Dendritic cell treated with granulocyte-macrophage colony-stimulating factor and Interleukin-4, amounts not matched to agents 40 ng/mL and 50 ng/mL, for 4 days (primary cell): ENCODE measurements around the gene ARHGEF5.
"Not testable (repeated sequence)": the region's sequence is repeated elsewhere in the genome, so short reads cannot be mapped to it uniquely, and the experiment has no call there.

ENCODE experiments used
- H3K27ac Mint-ChIP-seq: one replicate; pipeline ENCODE4 v1.8.0; 2022; ENCODE audit warnings: mild to moderate bottlenecking, mixed read lengths
- H3K27me3 Mint-ChIP-seq: one replicate; pipeline ENCODE4 v1.8.0; 2022; ENCODE audit warnings: mild to moderate bottlenecking, mixed read lengths
- H3K36me3 Mint-ChIP-seq: one replicate; pipeline ENCODE4 v1.8.0; 2022; ENCODE audit warnings: low read depth, mixed read lengths
- H3K4me1 Mint-ChIP-seq: one replicate; pipeline ENCODE4 v1.8.0; 2022; ENCODE audit warnings: low read depth, mixed read lengths
- H3K4me3 Mint-ChIP-seq: one replicate; pipeline ENCODE4 v1.8.0; 2022; ENCODE audit warnings: mild to moderate bottlenecking, moderate library complexity, mixed read lengths
- H3K9me3 Mint-ChIP-seq: one replicate; pipeline ENCODE4 v1.8.0; 2022; ENCODE audit warnings: mixed read lengths
- intact Hi-C: fragments of 100-400 bp; cut with micrococcal nuclease; formaldehyde crosslinking; loops from one replicate; pipeline ENCODE4 v1.15.0; 2022

The ARHGEF5 gene

DNA sequence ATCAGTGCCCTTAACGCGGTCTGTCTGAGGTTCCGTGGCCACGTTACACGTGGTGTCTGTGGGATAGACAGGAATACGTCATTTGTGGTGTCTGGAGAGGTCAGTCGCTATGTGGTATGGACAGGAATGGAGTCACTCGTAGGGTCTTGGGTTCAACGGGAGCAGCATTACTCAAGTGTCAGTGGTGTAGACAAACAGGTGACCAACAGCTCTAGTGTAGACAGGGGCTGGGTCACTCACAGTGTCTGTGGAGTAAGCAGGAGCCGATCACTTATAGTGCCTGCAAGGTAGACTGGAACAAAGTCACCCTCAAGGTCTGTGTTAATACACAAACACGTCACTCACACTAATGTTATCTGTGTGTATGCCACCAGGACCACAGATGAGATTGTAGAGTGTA is 1.7 kb downstream of the ARHGEF5 start:
- H3K4me3 Mint-ChIP-seq, intact Hi-C loops, H3K27ac Mint-ChIP-seq: not testable (repeated sequence)

GRCh38 chr7:144362061-144362460 is 6.9 kb downstream of the ARHGEF5 start:
- H3K27ac Mint-ChIP-seq, H3K36me3 Mint-ChIP-seq, H3K4me1 Mint-ChIP-seq, H3K9me3 Mint-ChIP-seq, intact Hi-C loops, H3K27me3 Mint-ChIP-seq, H3K4me3 Mint-ChIP-seq: not testable (repeated sequence)

More for the DNA sequence above, 1.7 kb downstream of the ARHGEF5 start:
- H3K9me3 Mint-ChIP-seq, H3K4me1 Mint-ChIP-seq, H3K27me3 Mint-ChIP-seq, H3K36me3 Mint-ChIP-seq: not testable (repeated sequence)

- intact Hi-C loops, H3K4me3 Mint-ChIP-seq, H3K36me3 Mint-ChIP-seq, H3K27me3 Mint-ChIP-seq, H3K4me1 Mint-ChIP-seq, H3K27ac Mint-ChIP-seq, H3K9me3 Mint-ChIP-seq: not testable (repeated sequence)
Observed at GRCh38 chr7:144365523-144365922, 10.3 kb downstream of the ARHGEF5 start.

DNA sequence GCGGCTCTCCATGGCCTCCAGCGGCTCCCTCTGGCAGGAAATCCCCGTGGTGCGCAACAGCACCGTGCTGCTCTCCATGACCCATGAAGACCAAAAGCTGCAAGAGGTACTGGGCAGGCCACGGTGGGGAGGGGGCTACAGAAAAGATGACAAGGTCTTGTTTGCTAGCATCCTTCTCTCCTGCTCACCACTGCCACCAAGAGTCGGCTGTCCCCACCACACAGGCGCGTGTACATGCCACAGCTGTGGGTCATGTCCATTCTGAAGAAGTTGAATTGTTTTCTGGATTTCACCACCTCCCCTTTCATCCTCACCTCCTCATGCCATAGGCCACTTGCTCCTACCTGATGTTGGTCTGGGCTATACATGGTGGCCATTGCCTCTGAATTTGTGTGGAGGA is 12.0 kb downstream of the ARHGEF5 start:
- H3K4me3 Mint-ChIP-seq, H3K4me1 Mint-ChIP-seq, H3K36me3 Mint-ChIP-seq, H3K9me3 Mint-ChIP-seq, H3K27ac Mint-ChIP-seq, H3K27me3 Mint-ChIP-seq, intact Hi-C loops: not testable (repeated sequence)

DNA sequence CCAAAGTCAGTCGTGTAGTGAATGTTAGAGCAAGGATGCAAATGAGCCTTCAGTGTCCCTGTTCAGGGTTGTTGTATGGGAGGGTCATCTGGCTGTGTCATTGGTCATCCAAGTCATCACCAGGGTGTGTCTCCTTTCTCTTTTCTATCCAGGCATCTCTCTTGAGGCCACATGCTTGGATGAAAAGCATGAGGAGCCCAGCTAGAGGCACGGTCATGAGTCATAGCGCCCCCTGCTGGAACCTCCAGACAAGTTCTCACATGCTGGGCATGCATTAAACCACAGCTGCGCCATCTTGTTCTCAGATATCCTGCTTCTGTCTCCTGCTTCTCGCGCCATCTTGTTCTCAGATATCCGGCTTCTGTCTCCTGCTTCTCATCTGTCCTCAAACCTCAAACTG is 14.0 kb downstream of the ARHGEF5 start:
- H3K4me1 Mint-ChIP-seq, H3K27ac Mint-ChIP-seq, H3K4me3 Mint-ChIP-seq, H3K36me3 Mint-ChIP-seq, intact Hi-C loops, H3K9me3 Mint-ChIP-seq, H3K27me3 Mint-ChIP-seq: not testable (repeated sequence)

DNA sequence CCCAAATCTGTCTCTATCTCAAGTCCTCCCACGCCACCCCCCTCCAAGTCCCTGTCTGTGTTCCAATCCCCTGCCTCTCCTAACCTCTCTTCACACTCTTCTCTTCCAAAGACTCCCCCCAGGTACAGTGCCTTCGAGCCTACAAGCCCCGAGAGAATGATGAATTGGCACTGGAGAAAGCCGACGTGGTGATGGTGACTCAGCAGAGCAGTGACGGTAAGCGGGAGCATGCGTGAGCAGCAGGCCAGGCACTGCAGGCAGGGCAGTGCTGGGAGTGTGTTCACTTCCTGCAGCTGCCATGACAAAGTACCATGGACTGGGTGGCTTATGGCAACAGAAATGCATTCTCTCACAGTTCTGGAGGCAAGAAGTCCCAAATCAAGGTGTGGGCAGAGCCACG is 23.4 kb downstream of the ARHGEF5 start:
- Mint-ChIP-seq H3K4me3 (no peak overlapping the region), H3K4me1 (no peaks in the 10 kb centered on the region)

DNA sequence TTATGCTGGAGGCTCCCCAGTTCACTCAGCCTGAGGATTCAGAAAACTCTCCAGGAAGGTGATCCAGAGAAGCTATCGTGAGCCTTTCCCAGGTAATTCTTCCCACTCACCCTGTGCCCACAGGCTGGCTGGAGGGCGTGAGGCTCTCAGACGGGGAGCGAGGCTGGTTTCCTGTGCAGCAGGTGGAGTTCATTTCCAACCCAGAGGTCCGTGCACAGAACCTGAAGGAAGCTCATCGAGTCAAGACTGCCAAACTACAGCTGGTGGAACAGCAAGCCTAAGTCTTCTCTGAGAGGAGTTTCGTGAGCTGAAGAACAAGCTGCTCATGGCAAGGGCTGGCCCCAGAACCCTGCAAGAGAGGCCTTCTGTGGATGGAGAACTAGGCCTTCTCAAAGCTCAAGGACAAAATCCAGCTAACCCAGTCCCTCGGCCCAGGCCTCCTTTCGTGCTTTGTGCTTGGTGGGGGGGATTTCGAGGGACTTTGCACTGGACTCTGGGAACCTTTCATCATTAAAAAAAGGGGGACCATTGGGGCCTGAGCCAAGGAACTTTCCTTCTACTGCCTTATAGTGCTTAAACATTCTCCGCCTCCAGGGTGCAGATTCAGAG is 24.7 kb downstream of the ARHGEF5 start:
- intact Hi-C loops, result no loop called here
- no peaks in the 10 kb centered on the region for H3K36me3 Mint-ChIP-seq
- no peak overlapping the region for H3K27ac Mint-ChIP-seq
- no peaks in the 10 kb centered on the region for H3K9me3 Mint-ChIP-seq
- no peaks in the 10 kb centered on the region for H3K4me1 Mint-ChIP-seq
- no peaks in the 10 kb centered on the region for H3K27me3 Mint-ChIP-seq
- H3K4me3 Mint-ChIP-seq, result no peak overlapping the region

More for the DNA sequence above, 23.4 kb downstream of the ARHGEF5 start:
- Mint-ChIP-seq H3K9me3 (no peaks in the 10 kb centered on the region), H3K27ac (no peak overlapping the region), H3K36me3 (no peaks in the 10 kb centered on the region), H3K27me3 (no peaks in the 10 kb centered on the region)
- intact Hi-C loops, result no loop called here

GRCh38 chr7:144384071-144384470 is 28.9 kb downstream of the ARHGEF5 start:
- intact Hi-C loops, result no loop called here
- H3K27ac Mint-ChIP-seq, result no peak overlapping the region
- H3K4me3 Mint-ChIP-seq, result no peak overlapping the region
- no peaks in the 10 kb centered on the region for H3K4me1 Mint-ChIP-seq
- H3K36me3 Mint-ChIP-seq, result no peaks in the 10 kb centered on the region
- no peaks in the 10 kb centered on the region for H3K9me3 Mint-ChIP-seq
- no peaks in the 10 kb centered on the region for H3K27me3 Mint-ChIP-seq

DNA sequence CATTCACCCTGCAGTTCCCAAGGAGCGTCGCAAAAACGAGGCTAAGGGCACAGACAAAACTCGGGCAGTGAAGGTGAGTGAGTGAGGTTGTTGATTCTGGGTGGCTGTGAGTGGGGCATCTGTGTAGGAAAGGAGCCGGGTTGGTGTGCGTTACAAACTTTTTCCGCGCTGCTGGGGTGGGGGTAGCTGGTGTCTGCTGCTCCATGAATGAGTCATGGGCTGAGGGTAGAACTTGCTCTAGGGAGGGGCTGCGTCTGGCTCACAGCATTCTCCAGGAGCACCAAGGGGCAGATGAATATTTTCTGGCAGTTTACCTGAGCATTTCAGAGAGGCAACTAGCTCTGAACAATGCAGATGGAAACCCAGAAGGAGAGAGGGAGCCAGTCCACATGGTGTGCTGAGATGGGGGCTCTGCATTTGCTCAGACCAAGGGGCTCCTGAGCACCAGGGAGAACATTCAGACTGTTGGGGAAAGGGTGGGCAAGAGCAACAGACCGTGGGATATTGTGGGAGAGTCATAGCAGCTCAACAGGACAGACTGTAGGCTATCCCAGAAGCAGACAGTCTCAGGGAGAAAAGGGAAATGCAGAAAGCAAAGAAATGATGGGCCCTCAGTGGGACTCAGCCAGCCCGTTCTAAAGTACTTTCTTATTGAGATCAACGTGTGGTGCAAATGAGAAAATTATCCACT is 29.5 kb downstream of the ARHGEF5 start:
- no peaks in the 10 kb centered on the region for H3K9me3 Mint-ChIP-seq
- intact Hi-C loops, result no loop called here
- no peak overlapping the region for H3K4me3 Mint-ChIP-seq
- H3K36me3 Mint-ChIP-seq, result no peaks in the 10 kb centered on the region
- H3K27ac Mint-ChIP-seq, result no peak overlapping the region
- no peaks in the 10 kb centered on the region for H3K27me3 Mint-ChIP-seq
- H3K4me1 Mint-ChIP-seq, result no peaks in the 10 kb centered on the region

GRCh38 chr7:144386741-144387140 is 31.5 kb downstream of the ARHGEF5 start:
- intact Hi-C loops, result no loop called here
- no peaks in the 10 kb centered on the region for H3K36me3 Mint-ChIP-seq

GRCh38 chr7:144388950-144389349 is 33.7 kb downstream of the ARHGEF5 start:
- H3K4me3 Mint-ChIP-seq, result no peak overlapping the region
- intact Hi-C loops, result no loop called here
- H3K27ac Mint-ChIP-seq, result no peak overlapping the region
- no peaks in the 10 kb centered on the region for H3K4me1 Mint-ChIP-seq
- no peaks in the 10 kb centered on the region for H3K27me3 Mint-ChIP-seq
- H3K36me3 Mint-ChIP-seq, result no peaks in the 10 kb centered on the region
- no peaks in the 10 kb centered on the region for H3K9me3 Mint-ChIP-seq

More at GRCh38 chr7:144386741-144387140, 31.5 kb downstream of the ARHGEF5 start:
- no peak overlapping the region for H3K4me3 Mint-ChIP-seq
- no peaks in the 10 kb centered on the region for H3K9me3 Mint-ChIP-seq
- H3K27me3 Mint-ChIP-seq, result no peaks in the 10 kb centered on the region
- H3K4me1 Mint-ChIP-seq, result no peaks in the 10 kb centered on the region
- H3K27ac Mint-ChIP-seq, result no peak overlapping the region

- Mint-ChIP-seq H3K4me1 (no peaks in the 10 kb centered on the region), H3K36me3 (no peaks in the 10 kb centered on the region), H3K27me3 (no peaks in the 10 kb centered on the region), H3K27ac (no peak overlapping the region), H3K9me3 (no peaks in the 10 kb centered on the region), H3K4me3 (no peak overlapping the region)
- intact Hi-C loops, result loop anchor here (5.0 kb wide), 2 partner anchors 213 to 258 kb away; no protein-coding TSS in a partner anchor
Observed at GRCh38 chr7:144390481-144390880, 35.3 kb downstream of the ARHGEF5 start.

GRCh38 chr7:144391014-144391413 is 35.8 kb downstream of the ARHGEF5 start:
- no peaks in the 10 kb centered on the region for H3K9me3 Mint-ChIP-seq
- no peaks in the 10 kb centered on the region for H3K36me3 Mint-ChIP-seq
- no peaks in the 10 kb centered on the region for H3K27me3 Mint-ChIP-seq
- H3K27ac Mint-ChIP-seq, result no peak overlapping the region
- H3K4me1 Mint-ChIP-seq, result no peaks in the 10 kb centered on the region
- no peak overlapping the region for H3K4me3 Mint-ChIP-seq
- intact Hi-C loops, result loop anchor here (5.0 kb wide), 2 partner anchors 214 to 259 kb away; no protein-coding TSS in a partner anchor

DNA sequence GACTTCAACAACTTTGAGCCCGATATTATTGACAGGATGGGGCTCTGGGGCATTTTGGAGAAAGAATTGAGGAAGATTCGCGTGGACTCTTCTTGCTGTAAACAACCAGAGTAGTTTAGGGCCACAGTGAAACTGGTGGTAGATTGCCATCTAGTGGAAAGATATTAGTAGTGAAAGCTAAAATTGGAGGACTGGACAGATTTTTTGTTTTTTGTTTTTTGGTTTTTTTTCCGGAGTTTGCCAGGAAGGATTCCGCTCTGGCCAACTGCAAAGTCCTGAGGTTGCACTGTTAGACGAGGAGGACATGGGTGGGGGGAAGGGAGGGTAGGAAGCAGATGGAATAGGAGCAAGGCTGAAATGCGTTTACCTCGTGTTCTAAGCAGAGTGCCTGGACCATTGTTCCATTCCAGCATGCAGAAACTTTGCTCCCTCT is 36.6 kb downstream of the ARHGEF5 start:
- Mint-ChIP-seq H3K27me3 (no peaks in the 10 kb centered on the region), H3K36me3 (no peaks in the 10 kb centered on the region), H3K27ac (no peak overlapping the region)

DNA sequence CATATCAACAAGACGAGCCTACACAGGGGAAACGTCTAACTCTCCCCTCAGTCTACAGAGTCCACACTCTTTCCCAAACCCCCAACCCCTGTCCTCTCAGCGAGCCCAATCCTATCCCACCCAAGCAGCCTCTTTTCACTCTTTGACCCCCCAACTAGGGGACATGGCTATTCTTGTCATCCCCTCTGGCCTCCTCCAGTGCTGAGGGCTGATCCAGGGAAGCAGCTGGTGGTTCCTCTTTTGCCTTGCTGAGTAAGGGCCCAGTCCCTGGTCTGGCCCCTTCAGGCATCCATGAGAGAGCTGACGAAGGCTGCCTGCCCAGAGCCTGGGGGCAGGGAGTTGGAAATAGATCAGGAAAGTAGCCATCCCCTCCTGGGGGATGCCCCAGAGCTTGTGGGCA is 41.9 kb downstream of the ARHGEF5 start:
- Mint-ChIP-seq H3K4me1 (peaks cover 7% of the 10 kb centered on the region), H3K27me3 (no peaks in the 10 kb centered on the region), H3K36me3 (no peaks in the 10 kb centered on the region), H3K4me3 (no peak overlapping the region), H3K27ac (no peak overlapping the region), H3K9me3 (no peaks in the 10 kb centered on the region)
- intact Hi-C loops, result no loop called here

More for the DNA sequence above, 36.6 kb downstream of the ARHGEF5 start:
- intact Hi-C loops, result loop anchor here (5.0 kb wide), 2 partner anchors 215 to 260 kb away; no protein-coding TSS in a partner anchor
- Mint-ChIP-seq H3K4me1 (peaks cover under 1% of the 10 kb centered on the region), H3K4me3 (no peak overlapping the region), H3K9me3 (no peaks in the 10 kb centered on the region)
